Erythroblast (primary cell): ENCODE results near the gene SMPDL3A.
"Not testable (repeated sequence)": the region's sequence is repeated elsewhere in the genome, so short reads cannot be mapped to it uniquely, and the experiment has no call there.

Experiments used
- DNase-seq, 2 experiments: peaks; one replicate each; lab custom pipeline; 2025; lab: John Stamatoyannopoulos, UW
- GATA1 ChIP-seq: IDR thresholded peaks from 2 replicates; pipeline ENCODE4 v1.6.1; 2011; ENCODE audit warnings: low read depth, mild to moderate bottlenecking, control low read depth, low read length, moderate library complexity
- POLR2A ChIP-seq: IDR thresholded peaks from 2 replicates; pipeline ENCODE4 v1.6.1; 2011; ENCODE audit warnings: mild to moderate bottlenecking, low read length

Gene SMPDL3A

GRCh38 chr6:122789182-122790027, at the start of gene SMPDL3A:
Gene SMPDL3A, plus strand, starts transcription at chr6:122789258. Its CDS starts 89 bp downstream, at chr6:122789347.
- TF ChIP-seq GATA1 = no peak
- no peak for TF ChIP-seq POLR2A
- peak; percentile 32 to 35 for DNase-seq

- TF ChIP-seq GATA1 (no peak), POLR2A (no peak)
- no peak for DNase-seq
Observed at GRCh38 chr6:122740091-122740490, 49.0 kb upstream of the SMPDL3A start.

GRCh38 chr6:122740936-122741335, 48.1 kb upstream of the SMPDL3A start:
- TF ChIP-seq POLR2A (no peak), GATA1 (no peak)
- DNase-seq = no peak

GRCh38 chr6:122744247-122744646, 44.8 kb upstream of the SMPDL3A start:
- not testable (repeated sequence) for DNase-seq

GRCh38 chr6:122744856-122745255, 44.2 kb upstream of the SMPDL3A start:
- not testable (repeated sequence) for DNase-seq

GRCh38 chr6:122746688-122747087, 42.4 kb upstream of the SMPDL3A start:
- DNase-seq = no peak
- TF ChIP-seq POLR2A (no peak), GATA1 (no peak)

GRCh38 chr6:122747573-122747972, 41.5 kb upstream of the SMPDL3A start:
- no peak for DNase-seq

GRCh38 chr6:122748945-122749344, 40.1 kb upstream of the SMPDL3A start:
- DNase-seq = peak in 1 of 2 experiments; percentile 5

More at GRCh38 chr6:122747573-122747972, 41.5 kb upstream of the SMPDL3A start:
- TF ChIP-seq GATA1 (no peak), POLR2A (no peak)

GRCh38 chr6:122749451-122750050, 39.5 kb upstream of the SMPDL3A start:
- DNase-seq = no peak
- TF ChIP-seq POLR2A = no peak
- TF ChIP-seq GATA1 = no peak

- TF ChIP-seq POLR2A = no peak
- no peak for TF ChIP-seq GATA1
- no peak for DNase-seq
Observed at GRCh38 chr6:122751326-122751725, 37.7 kb upstream of the SMPDL3A start.

GRCh38 chr6:122752459-122752858, 36.6 kb upstream of the SMPDL3A start:
- TF ChIP-seq GATA1 (no peak), POLR2A (no peak)
- DNase-seq = no peak

- TF ChIP-seq GATA1 = no peak
- no peak for TF ChIP-seq POLR2A
- peak in 1 of 2 experiments; percentile 18 for DNase-seq
Observed at GRCh38 chr6:122753000-122753687, 35.9 kb upstream of the SMPDL3A start.

GRCh38 chr6:122753688-122754056, 35.4 kb upstream of the SMPDL3A start:
- TF ChIP-seq POLR2A = no peak
- no peak for TF ChIP-seq GATA1
- no peak for DNase-seq

GRCh38 chr6:122754191-122754731, 34.8 kb upstream of the SMPDL3A start:
- TF ChIP-seq POLR2A = no peak
- TF ChIP-seq GATA1 = no peak
- DNase-seq = no peak
